ENCODE results near the gene GAS2L3.

DNA sequence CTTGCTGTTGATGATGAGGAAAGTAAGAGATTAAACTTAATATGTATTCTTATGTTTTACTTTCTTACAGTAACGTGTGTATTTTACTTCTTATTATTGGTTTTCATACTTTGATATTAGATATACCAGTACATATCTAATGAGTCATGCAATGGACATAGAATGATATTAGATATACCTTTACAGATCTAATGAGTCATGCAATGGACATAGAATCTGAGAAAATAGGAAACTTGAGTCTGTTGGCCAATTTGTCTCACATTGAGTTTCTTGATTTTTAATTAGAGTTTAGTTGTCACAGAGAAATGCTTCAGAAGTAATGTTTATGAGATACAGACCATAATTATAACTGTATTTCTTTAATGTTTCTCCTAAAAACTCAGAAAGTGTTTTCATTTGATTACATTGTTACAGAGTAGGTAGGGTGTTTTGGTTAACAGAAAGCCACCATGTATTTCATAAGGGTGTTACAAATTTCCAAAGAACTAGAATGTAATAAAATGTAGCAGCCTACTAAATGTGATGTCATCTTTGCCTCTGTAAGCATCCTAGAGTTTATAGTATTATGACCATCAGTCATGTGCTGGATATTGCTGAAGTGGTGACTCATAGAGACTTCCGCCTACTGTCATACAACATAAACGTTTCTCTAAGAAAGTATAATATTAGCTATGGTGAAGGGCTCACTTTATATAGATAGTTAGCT lies 3.0 kb downstream of the GAS2L3 start:
- TF ChIP-seq RAD21 (IDR thresholded peaks at IDR 0.05; ENCODE audit: low read length), result no peak
- no peak for TF ChIP-seq TAF1 (IDR thresholded peaks at IDR 0.05; ENCODE audit: borderline replicate concordance, low read depth, low read length)
- TF ChIP-seq CHD2 (IDR thresholded peaks at IDR 0.05; ENCODE audit: low read length, partially characterized antibody), result no peak
- TF ChIP-seq, protein P1, sequence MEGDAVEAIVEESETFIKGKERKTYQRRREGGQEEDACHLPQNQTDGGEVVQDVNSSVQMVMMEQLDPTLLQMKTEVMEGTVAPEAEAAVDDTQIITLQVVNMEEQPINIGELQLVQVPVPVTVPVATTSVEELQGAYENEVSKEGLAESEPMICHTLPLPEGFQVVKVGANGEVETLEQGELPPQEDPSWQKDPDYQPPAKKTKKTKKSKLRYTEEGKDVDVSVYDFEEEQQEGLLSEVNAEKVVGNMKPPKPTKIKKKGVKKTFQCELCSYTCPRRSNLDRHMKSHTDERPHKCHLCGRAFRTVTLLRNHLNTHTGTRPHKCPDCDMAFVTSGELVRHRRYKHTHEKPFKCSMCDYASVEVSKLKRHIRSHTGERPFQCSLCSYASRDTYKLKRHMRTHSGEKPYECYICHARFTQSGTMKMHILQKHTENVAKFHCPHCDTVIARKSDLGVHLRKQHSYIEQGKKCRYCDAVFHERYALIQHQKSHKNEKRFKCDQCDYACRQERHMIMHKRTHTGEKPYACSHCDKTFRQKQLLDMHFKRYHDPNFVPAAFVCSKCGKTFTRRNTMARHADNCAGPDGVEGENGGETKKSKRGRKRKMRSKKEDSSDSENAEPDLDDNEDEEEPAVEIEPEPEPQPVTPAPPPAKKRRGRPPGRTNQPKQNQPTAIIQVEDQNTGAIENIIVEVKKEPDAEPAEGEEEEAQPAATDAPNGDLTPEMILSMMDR (IDR thresholded peaks at IDR 0.05), result no peak
- no peak for TF ChIP-seq RFX5 (IDR thresholded peaks at IDR 0.05; ENCODE audit: low read length)
- TF ChIP-seq SIN3A (IDR thresholded peaks at IDR 0.05; ENCODE audit: borderline replicate concordance, low read depth, low read length), result 0 out of 2 replicates have a peak, but pooled peaks have one; percentile 28
- TF ChIP-seq ELF1 (IDR thresholded peaks at IDR 0.05), result no peak
- TF ChIP-seq GABPA (IDR thresholded peaks at IDR 0.05; ENCODE audit: low read depth), result 0 out of 2 replicates have a peak, but pooled peaks have one; percentile 19
- TF ChIP-seq FOSL2 (IDR thresholded peaks at IDR 0.05; ENCODE audit: borderline replicate concordance, low read depth), result peak; percentile 81
- TF ChIP-seq, protein P2, sequence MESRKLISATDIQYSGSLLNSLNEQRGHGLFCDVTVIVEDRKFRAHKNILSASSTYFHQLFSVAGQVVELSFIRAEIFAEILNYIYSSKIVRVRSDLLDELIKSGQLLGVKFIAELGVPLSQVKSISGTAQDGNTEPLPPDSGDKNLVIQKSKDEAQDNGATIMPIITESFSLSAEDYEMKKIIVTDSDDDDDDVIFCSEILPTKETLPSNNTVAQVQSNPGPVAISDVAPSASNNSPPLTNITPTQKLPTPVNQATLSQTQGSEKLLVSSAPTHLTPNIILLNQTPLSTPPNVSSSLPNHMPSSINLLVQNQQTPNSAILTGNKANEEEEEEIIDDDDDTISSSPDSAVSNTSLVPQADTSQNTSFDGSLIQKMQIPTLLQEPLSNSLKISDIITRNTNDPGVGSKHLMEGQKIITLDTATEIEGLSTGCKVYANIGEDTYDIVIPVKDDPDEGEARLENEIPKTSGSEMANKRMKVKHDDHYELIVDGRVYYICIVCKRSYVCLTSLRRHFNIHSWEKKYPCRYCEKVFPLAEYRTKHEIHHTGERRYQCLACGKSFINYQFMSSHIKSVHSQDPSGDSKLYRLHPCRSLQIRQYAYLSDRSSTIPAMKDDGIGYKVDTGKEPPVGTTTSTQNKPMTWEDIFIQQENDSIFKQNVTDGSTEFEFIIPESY (IDR thresholded peaks at IDR 0.05; ENCODE audit: borderline replicate concordance, low read depth), result no peak
